Stimulated activated CD4-positive, alpha-beta T cell treated with anti-CD3 and anti-CD28 coated beads, TNF-alpha, amount 100 ng/mL, for 48 hours (primary cell): ENCODE data around the gene RIPOR3.
"Not testable (repeated sequence)": the region's sequence is repeated elsewhere in the genome, so short reads cannot be mapped to it uniquely, and the experiment has no call there.

Experiments
- DNase-seq, 3 donors: peaks; one replicate each; pipeline ENCODE4 v3.0.0-alpha.2; 2020; ENCODE audit warnings: low read depth in 3 of 3

RIPOR3 gene

DNA sequence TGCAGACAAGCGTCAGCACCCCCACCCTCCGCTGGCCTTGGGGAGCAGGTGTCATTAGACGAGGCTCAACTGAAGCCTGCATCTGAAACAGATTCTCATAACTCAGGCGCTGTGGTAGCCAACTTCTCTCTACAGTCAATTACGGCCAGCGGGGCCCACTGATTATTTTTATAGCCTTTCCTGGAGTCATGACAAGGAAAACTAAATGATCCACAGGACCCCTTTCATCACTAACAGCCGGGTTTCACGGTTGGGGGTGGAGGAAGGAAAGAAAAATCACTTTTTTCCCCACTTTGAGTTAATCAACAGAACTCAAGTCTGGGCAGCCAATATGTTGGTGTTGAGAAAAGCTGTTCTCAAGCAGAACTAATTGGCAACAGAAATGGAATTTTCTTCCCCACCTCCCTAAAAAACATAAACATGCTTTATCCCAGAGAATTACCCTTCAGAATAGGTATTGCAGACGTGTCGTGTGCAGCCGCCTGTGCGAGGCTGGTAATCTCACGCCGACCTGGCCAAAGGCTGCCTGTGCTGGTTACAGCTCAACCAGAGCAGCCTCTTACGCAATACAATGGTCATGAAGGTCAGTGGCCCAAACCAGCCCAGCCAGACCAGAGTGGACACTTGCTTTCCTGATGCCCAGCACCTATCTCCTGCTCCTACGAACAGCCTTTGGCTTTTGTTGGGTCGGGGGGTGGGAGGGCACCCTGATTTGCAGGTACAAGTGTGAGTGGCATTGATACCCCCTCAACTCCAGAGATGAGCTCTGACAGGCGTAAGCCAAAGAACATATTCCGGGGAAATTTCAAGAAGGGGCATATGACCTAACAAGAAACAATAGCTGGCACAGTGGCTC, 11.0 kb downstream of the RIPOR3 start:
- no peak for DNase-seq

DNA sequence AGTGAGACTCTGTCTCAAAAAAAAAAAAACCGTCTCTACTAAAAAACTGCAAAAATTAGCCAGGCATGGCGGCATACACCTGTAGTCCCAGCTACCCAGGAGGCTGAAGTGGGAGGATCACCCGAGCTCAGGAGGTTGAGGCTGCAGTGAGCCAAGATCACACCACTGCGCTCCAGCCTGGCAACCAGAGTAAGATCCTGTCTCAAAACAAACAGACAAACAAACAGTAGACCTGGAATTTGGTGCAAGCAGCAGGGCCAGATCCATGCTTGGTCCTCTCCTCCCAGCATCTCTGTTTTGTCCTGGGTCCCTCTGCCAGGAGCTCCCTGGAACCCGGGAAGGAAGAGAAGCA, 11.6 kb downstream of the RIPOR3 start:
- DNase-seq = no peak

- DNase-seq = no peak
Measured at GRCh38 chr20:50678169-50678898, 13.0 kb downstream of the RIPOR3 start.

DNA sequence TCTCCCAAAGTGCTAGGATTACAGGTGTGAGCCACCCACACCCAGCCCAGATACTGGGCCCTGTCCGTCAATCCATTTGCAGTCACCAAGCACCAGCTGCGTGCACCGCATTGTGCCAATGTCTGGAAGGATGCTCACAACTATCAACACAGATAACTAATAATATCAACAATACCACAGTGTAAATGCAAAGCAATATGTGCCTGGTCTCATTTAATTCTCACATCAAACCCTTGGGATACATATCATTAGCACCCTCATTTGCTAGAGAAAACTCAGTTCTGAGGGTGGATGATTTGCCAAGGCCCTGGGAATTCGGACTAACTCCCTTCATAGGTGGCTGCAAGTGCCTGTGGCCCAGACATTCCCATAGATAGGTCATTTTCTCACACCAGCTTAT, 14.5 kb downstream of the RIPOR3 start:
- DNase-seq = no peak

GRCh38 chr20:50676377-50676731, 15.0 kb downstream of the RIPOR3 start:
- not testable (repeated sequence) for DNase-seq

DNA sequence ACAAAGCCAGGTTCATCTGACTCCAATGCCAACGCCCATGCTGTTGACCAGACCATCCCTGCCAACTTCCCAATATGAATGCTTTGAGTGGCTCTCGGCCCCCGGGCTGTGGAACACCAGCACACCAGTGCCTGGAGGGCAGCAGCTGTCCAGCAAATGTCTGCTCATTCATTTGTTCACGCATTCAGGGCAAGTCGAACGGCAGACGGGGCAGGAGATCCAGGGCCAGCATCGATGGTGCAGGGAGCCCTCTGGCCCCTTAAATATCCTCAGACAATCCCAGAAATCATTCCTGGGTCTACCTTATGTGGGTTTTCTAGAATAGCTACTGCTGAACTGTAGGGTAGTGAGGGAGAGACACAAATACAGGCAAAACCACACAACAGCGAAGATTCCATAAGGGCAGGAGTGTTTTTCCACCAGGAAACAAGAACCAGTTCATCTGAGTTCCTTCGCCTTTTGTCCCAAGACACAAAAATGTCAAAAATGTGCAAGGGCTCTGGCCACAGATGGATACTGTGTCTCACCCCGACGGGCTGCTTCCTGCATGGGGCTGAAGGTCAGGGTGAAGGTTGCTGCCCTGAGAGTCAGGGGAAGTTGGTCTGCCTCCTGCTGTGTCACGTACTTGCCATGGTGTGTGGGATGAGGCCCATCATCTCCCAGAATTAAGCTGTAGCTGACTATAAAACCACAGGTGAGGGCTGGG, 15.5 kb downstream of the RIPOR3 start:
- no peak for DNase-seq

- no peak for DNase-seq
Measured at GRCh38 chr20:50674138-50674825, 17.1 kb downstream of the RIPOR3 start.

DNA sequence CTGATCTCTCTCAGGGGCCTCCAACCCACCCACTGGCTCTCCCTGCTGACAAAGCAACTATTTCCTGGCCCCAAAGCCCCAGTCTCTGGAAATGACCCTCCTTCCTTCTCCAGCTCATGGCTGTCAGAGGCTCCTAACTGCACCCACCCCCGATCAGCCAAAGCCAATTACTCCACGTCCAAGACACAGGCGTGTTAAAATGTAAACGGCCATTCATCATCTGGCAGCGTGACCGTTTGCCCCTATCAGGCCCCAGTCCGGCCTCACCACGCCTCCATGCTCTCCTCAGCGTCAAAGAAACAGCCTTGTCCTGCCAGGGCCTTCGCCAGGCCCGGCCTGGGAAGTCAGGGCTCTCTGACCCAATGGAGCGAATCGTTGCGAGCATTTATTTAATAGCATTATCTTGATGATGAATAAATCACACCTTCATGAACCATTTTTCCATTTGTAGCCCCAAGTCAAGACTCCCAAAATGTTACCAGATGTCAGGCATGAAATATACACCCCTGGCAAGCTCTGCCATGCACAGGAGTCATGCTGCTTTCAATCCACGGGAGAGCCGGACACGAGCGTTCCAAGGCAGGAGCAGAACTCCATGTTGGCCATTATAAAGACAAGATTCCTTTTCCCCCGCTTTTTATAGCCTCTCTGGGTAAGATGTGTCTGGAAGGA, 17.7 kb downstream of the RIPOR3 start:
- no peak for DNase-seq

DNA sequence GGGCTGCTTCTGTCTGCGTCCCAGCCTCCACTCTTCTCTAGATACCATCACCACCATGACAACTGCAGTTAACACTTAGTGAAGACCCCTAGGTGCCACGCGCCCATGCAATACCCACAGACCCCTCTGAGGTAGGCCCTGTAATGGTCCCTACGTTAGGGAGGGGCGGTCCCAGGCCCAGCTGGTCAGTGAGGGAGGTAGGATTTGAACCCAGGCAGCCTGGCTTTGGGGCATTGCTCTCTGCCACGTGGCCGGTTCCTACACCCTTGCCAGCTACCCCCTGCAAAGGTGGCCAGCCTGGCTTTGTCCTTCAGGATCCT, 18.2 kb downstream of the RIPOR3 start:
- no peak for DNase-seq

- no peak for DNase-seq
Measured at GRCh38 chr20:50672400-50673145, 18.8 kb downstream of the RIPOR3 start.

DNA sequence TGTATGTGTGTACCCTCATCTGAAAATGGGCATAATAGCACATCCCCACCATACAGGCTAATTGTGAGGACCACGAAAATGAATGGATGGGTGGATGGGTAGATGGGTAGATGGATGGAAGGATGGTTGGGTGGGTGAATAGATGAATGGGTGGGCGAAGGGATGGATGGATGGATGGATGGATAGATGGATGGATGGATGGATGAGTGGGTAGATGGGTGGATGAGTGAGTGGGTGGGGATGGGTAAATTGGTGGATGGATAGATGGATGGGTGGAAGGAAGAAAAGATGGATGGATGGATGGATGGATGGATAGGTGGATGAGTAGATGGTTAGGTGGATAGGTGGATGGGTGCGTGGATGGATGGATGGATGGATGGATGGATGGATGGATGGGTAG, 19.7 kb downstream of the RIPOR3 start:
- no peak for DNase-seq

GRCh38 chr20:50671010-50671409, 20.3 kb downstream of the RIPOR3 start:
- not testable (repeated sequence) for DNase-seq

DNA sequence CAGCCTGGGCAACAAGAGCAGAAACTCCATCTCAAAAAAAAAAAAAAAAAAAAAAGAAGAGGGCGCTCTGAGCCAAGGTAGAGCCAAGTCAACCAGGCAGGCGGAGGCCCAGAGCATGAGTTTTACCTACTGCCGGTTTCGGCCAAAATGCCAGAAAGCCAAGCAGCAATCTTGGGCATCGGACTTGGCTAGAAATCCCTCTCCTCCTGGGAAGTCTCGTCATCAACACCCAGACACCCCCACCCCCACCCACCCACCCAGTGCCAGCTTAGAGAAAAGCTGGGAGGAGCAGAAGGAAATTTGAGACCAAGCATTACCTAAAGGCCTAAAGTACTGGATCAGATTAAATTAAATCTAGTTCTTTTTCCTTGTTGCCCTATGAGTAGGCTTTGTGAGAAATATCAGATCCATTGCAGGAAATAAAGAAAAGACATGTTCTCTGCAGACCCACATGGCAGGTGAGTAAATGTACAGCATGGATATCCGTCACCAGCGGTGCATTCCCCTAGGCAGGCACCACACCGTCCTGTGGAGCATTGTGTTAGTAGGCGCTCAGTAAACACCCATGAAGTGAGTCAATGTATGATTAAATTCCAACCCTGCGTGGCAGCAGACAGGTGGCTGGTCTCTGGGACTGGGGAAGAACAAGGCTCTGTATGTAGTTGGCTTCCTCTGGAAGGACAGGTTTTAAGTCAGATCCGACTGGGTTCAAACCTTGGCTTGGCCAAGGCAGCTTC, 21.0 kb downstream of the RIPOR3 start:
- no peak for DNase-seq

- DNase-seq = no peak
Measured at GRCh38 chr20:50668798-50669197, 22.5 kb downstream of the RIPOR3 start.

GRCh38 chr20:50668326-50668725, 23.0 kb downstream of the RIPOR3 start:
- no peak for DNase-seq

- no peak for DNase-seq
Measured at GRCh38 chr20:50666709-50667298, 24.5 kb downstream of the RIPOR3 start.

DNA sequence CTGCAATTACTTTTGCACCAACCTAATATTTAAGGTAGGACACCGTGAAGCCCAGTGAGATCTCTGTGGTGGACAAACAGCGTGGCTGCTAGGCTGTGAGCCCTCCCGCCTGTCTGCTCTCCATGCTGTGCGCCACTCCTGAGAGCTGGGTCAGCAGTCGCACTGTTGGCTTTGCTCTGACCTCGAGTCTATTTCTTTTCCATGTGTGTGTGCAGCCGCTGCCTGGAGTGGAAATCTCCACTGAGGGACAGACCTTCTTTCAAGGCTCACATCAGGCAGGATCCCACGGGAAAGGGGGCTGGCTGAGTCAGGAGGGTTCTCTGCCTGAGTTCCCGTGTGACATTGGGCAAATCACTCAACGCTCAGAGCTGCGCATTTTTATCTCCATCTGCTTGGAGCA, 27.1 kb downstream of the RIPOR3 start:
- no peak for DNase-seq

GRCh38 chr20:50663095-50663821, 28.1 kb downstream of the RIPOR3 start:
- no peak for DNase-seq

DNA sequence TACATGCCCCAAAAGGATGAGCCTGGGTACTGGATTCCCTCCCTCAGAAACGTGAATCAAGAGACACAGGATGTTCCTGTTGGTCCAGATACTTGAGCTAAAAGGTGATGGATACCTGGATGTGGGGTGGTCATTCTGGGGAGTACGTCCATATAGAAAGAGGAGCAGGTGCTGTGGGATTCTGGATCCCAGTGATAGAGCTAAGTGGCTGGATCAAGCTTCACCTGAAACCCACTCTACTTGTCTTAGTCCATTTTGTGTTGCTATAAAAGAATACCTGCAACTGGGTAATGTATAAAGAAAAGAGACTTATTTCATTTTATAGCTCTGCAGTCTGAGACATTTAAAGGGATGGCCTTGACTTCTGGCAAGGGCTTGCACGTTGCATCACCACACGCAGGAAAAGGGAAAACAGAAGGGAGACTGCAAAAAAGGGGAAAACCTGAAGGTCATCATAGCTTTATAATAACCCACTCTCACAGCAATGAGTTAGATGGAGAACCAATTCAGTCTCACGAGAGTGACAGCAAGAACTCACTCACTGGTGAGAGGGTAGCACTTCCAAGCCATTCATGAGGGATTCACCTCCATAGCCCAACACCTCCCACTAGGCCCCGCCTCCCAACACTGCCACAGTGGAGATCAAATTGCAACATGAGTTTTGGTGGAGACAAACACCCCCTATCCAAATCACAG, 31.2 kb downstream of the RIPOR3 start:
- DNase-seq = no peak
